Astrocyte (in vitro differentiated cells and primary cell): ENCODE measurements around the gene C2CD4A. TPM values are rescaled to one million over a fixed set of nuclear protein-coding genes. Genes with fewer than 3 reads are reported as not detected.
A peak's percentile ranks its signal among the peaks of the same experiment; 100 is the strongest.

ENCODE experiments used
- DNase-seq: peaks from one replicate; pipeline ENCODE4 v3.0.0-alpha.2; 2010; ENCODE audit warnings: low read depth
- FAIRE-seq: peaks from 2 replicates; lab custom pipeline; 2011; peaks lifted over from hg19 to GRCh38; lab: Jason Lieb, UNC
- H2AFZ ChIP-seq: 2 replicates; pipeline ENCODE4 v1.6.0; 2012; ENCODE audit warnings: low read depth, low read length, inconsistent platforms
- H3K27ac ChIP-seq: 2 replicates; pipeline ENCODE4 v1.5.1; 2011; ENCODE audit warnings: low read depth, low read length, inconsistent platforms
- H3K27me3 ChIP-seq: 2 replicates; pipeline ENCODE4 v1.6.0; 2011; ENCODE audit warnings: low read length, inconsistent platforms; ENCODE audit not compliant: insufficient read depth
- H3K36me3 ChIP-seq: 2 replicates; pipeline ENCODE4 v1.5.1; 2011; ENCODE audit warnings: low read length, inconsistent platforms; ENCODE audit not compliant: insufficient read depth
- H3K4me1 ChIP-seq: 2 replicates; pipeline ENCODE4 v1.5.1; 2011; ENCODE audit warnings: low read length, inconsistent platforms; ENCODE audit not compliant: insufficient read depth
- H3K4me2 ChIP-seq: 2 replicates; pipeline ENCODE4 v1.6.0; 2012; ENCODE audit warnings: low read length, inconsistent platforms
- H3K4me3 ChIP-seq: 2 replicates; pipeline ENCODE4 v1.5.1; 2011; ENCODE audit warnings: low read depth, mild to moderate bottlenecking, low read length, inconsistent platforms; ENCODE audit not compliant: insufficient read depth
- H3K79me2 ChIP-seq: 2 replicates; pipeline ENCODE4 v1.6.0; 2012; ENCODE audit warnings: mild to moderate bottlenecking, low read length, inconsistent platforms; ENCODE audit not compliant: insufficient read depth
- H3K9ac ChIP-seq: 2 replicates; pipeline ENCODE4 v1.6.0; 2012; ENCODE audit warnings: mild to moderate bottlenecking, low read length, inconsistent platforms
- H3K9me3 ChIP-seq: 2 replicates; pipeline ENCODE4 v1.5.1; 2012; ENCODE audit warnings: low read depth, mild to moderate bottlenecking, low read length, inconsistent platforms; ENCODE audit not compliant: insufficient read depth
- H4K20me1 ChIP-seq: 2 replicates; pipeline ENCODE4 v1.6.0; 2012; ENCODE audit warnings: low read length, inconsistent platforms; ENCODE audit not compliant: insufficient read depth
- H3K27ac Mint-ChIP-seq: one replicate; pipeline ENCODE4 v1.8.0; 2021; ENCODE audit warnings: mild to moderate bottlenecking, mixed read lengths; ENCODE audit not compliant: unreplicated experiment
- H3K27me3 Mint-ChIP-seq: one replicate; pipeline ENCODE4 v1.8.0; 2021; ENCODE audit warnings: low read depth, mixed read lengths; ENCODE audit not compliant: unreplicated experiment
- H3K36me3 Mint-ChIP-seq: one replicate; pipeline ENCODE4 v1.8.0; 2021; ENCODE audit warnings: low read depth, mixed read lengths; ENCODE audit not compliant: unreplicated experiment
- H3K4me1 Mint-ChIP-seq: one replicate; pipeline ENCODE4 v1.8.0; 2021; ENCODE audit warnings: low read depth, mixed read lengths; ENCODE audit not compliant: unreplicated experiment
- H3K4me3 Mint-ChIP-seq: one replicate; pipeline ENCODE4 v1.8.0; 2021; ENCODE audit warnings: mild to moderate bottlenecking, moderate library complexity, mixed read lengths; ENCODE audit not compliant: unreplicated experiment
- H3K9me3 Mint-ChIP-seq: one replicate; pipeline ENCODE4 v1.8.0; 2021; ENCODE audit warnings: mild to moderate bottlenecking, mixed read lengths; ENCODE audit not compliant: unreplicated experiment
- CTCF ChIP-seq: IDR thresholded peaks from 2 replicates; pipeline ENCODE4 v1.5.1; 2011; ENCODE audit warnings: low read depth, mild to moderate bottlenecking, inconsistent platforms, low read length, moderate library complexity; ENCODE audit not compliant: insufficient read depth
- EZH2 ChIP-seq: IDR thresholded peaks from 2 replicates; pipeline ENCODE4 v1.6.1; 2012; ENCODE audit warnings: mild to moderate bottlenecking, low read length, inconsistent platforms; ENCODE audit not compliant: insufficient read depth
- total RNA-seq: library from RNA; stranded (reverse); gene quantifications from 2 replicates; pipeline ENCODE4 v1.2.1, GENCODE V29; 2021

The C2CD4A gene
- total RNA-seq, 1 donor from 2014 or later: not detected

- Histone ChIP-seq H3K27me3 (no peaks in the 10 kb centered on the region), H3K9ac (no peak overlapping the region), H3K79me2 (no peaks in the 10 kb centered on the region), H3K9me3 (no peaks in the 10 kb centered on the region), H3K4me2 (no peak overlapping the region), H3K36me3 (no peaks in the 10 kb centered on the region), H2AFZ (no peak overlapping the region), H3K4me3 (no peak overlapping the region), H4K20me1 (no peaks in the 10 kb centered on the region), H3K4me1 (no peaks in the 10 kb centered on the region), H3K27ac (no peak overlapping the region)
- H3K4me3 Mint-ChIP-seq: no peak overlapping the region
- TF ChIP-seq CTCF: peak; percentile 36
- TF ChIP-seq EZH2: no peak
- no peak for DNase-seq
- no peak for FAIRE-seq
- H3K4me1 Mint-ChIP-seq: peaks cover 2% of the 10 kb centered on the region
- H3K27ac Mint-ChIP-seq: no peak overlapping the region
- peaks cover 1% of the 10 kb centered on the region for H3K9me3 Mint-ChIP-seq
- H3K27me3 Mint-ChIP-seq: no peaks in the 10 kb centered on the region
- peaks cover 20% of the 10 kb centered on the region for H3K36me3 Mint-ChIP-seq
These were observed 44.7 kb upstream of the C2CD4A start for GRCh38 chr15:62021991-62022600.

GRCh38 chr15:62026487-62027262 lies 40.1 kb upstream of the C2CD4A start:
- Histone ChIP-seq H4K20me1 (no peaks in the 10 kb centered on the region), H3K9ac (no peak overlapping the region), H3K27ac (no peak overlapping the region), H3K36me3 (no peaks in the 10 kb centered on the region), H3K27me3 (no peaks in the 10 kb centered on the region), H2AFZ (no peak overlapping the region), H3K4me2 (no peak overlapping the region), H3K4me3 (no peak overlapping the region), H3K4me1 (no peaks in the 10 kb centered on the region), H3K9me3 (no peaks in the 10 kb centered on the region), H3K79me2 (no peaks in the 10 kb centered on the region)
- Mint-ChIP-seq H3K9me3 (no peaks in the 10 kb centered on the region), H3K27ac (no peak overlapping the region), H3K36me3 (peaks cover 8% of the 10 kb centered on the region), H3K27me3 (no peaks in the 10 kb centered on the region), H3K4me1 (no peaks in the 10 kb centered on the region), H3K4me3 (no peak overlapping the region)
- TF ChIP-seq EZH2 (no peak), CTCF (no peak)
- no peak for DNase-seq
- peak; percentile 29 for FAIRE-seq

DNA sequence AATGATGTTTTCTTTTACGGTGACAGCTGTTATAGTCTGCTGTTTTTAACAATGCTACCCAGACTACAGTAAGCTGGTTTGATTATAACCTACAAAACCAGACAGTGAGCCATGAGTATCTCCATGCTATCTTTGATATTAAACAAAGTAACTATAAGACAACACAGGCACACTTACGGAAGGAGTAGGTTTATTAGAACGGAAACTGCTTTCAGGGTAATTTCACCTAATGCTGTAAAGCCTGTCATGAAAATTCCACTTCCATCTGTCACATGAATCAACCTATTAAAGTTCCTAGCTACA lies 39.6 kb upstream of the C2CD4A start:
- Mint-ChIP-seq H3K36me3 (peaks cover 5% of the 10 kb centered on the region), H3K9me3 (no peaks in the 10 kb centered on the region), H3K27ac (no peak overlapping the region), H3K4me1 (no peaks in the 10 kb centered on the region), H3K4me3 (no peak overlapping the region), H3K27me3 (no peaks in the 10 kb centered on the region)
- Histone ChIP-seq H3K36me3 (no peaks in the 10 kb centered on the region), H3K4me3 (no peak overlapping the region), H3K27me3 (no peaks in the 10 kb centered on the region), H4K20me1 (no peaks in the 10 kb centered on the region), H3K4me1 (no peaks in the 10 kb centered on the region), H3K79me2 (no peaks in the 10 kb centered on the region), H3K9me3 (no peaks in the 10 kb centered on the region), H3K4me2 (no peak overlapping the region), H3K27ac (no peak overlapping the region), H3K9ac (no peak overlapping the region), H2AFZ (no peak overlapping the region)
- DNase-seq (no peak), FAIRE-seq (no peak)
- TF ChIP-seq CTCF: no peak
- TF ChIP-seq EZH2: no peak
